ENCODE results near the gene COX7A2.

GRCh38 chr6:75284632-75285282 lies 41.2 kb upstream of the COX7A2 start, which contains the start of gene TMEM30A:
- no peak for TF ChIP-seq EZH2 (IDR thresholded peaks at IDR 0.05)
- TF ChIP-seq CTCF (IDR thresholded peaks at IDR 0.05) = no peak
- TF ChIP-seq EZH2phosphoT487 (IDR thresholded peaks at IDR 0.05) = no peak

All from neural progenitor cell (in vitro differentiated cells).